A549 (cell line): ENCODE data around the gene PROC. TPM values are rescaled to one million over a fixed set of nuclear protein-coding genes. Genes with fewer than 3 reads are reported as not detected.

Experiments
- ATAC-seq, 2 experiments: fragments of 200-7000 bp in 1 of 2; fragments of >200 bp in 1 of 2; cut with Nextera tagmentation in 1 of 2; cut with Tn5 transposase in 1 of 2; 3 replicates each; pipeline versions ENCODE4 v1.8.0 to v1.9.1; 2018 to 2020; ENCODE audit warnings: mild to moderate bottlenecking in 1 of 2, moderate library complexity in 1 of 2
- CTCF ChIA-PET: fragments of 300-600 bp; sonication (Branson Sonifier 250); formaldehyde crosslinking; extraction: SDS; loops from one replicate; lab custom pipeline; 2021; ENCODE audit warnings: antibody characterized with exemption, inconsistent platforms; lab: Yijun Ruan, JAX
- POLR2A ChIA-PET: fragments of 350-600 bp; formaldehyde crosslinking; extraction: SDS; loops from one replicate; lab custom pipeline; 2021; ENCODE audit warnings: antibody characterized with exemption, inconsistent platforms; lab: Yijun Ruan, JAX
- DNase-seq, 2 experiments: peaks; one replicate each; pipeline versions ENCODE4 v3.0.0 to v3.0.0-alpha.2; 2011 to 2016; ENCODE audit warnings: low read depth in 1 of 2, low spot score in 1 of 2
- FAIRE-seq: peaks from 2 replicates; lab custom pipeline; 2011; peaks lifted over from hg19 to GRCh38; lab: Jason Lieb, UNC
- H3K27ac ChIP-seq, 2 experiments: fragments of >200 bp; sonication (Bioruptor Twin); formaldehyde crosslinking; 3 replicates each; pipeline ENCODE4 v1.5.1; 2016 to 2017
- H3K4me1 ChIP-seq: fragments of >200 bp; sonication (Bioruptor Twin); formaldehyde crosslinking; 3 replicates; pipeline ENCODE4 v1.6.1; 2016
- H3K4me2 ChIP-seq: fragments of >200 bp; sonication (Bioruptor Twin); formaldehyde crosslinking; 3 replicates; pipeline ENCODE4 v1.6.1; 2016
- H3K4me3 ChIP-seq: fragments of >200 bp; sonication (Bioruptor Twin); formaldehyde crosslinking; 3 replicates; pipeline ENCODE4 v1.5.1; 2016
- H3K9me3 ChIP-seq: fragments of >200 bp; sonication (Bioruptor Twin); formaldehyde crosslinking; 3 replicates; pipeline ENCODE4 v1.6.1; 2016
- BHLHE40 ChIP-seq: IDR thresholded peaks from 2 replicates; pipeline ENCODE4 v1.6.1; 2012; ENCODE audit warnings: low read depth, low read length, inconsistent platforms
- CBX8 ChIP-seq: fragments of 200-600 bp; sonication (generic); IDR thresholded peaks from 2 replicates; pipeline ENCODE4 v1.6.1; 2016
- FOSB ChIP-seq: fragments of 250-450 bp; sonication (Bioruptor Pico); IDR thresholded peaks from 2 replicates; pipeline ENCODE4 v1.5.0; 2020; ENCODE audit warnings: mild to moderate bottlenecking, moderate library complexity
- FOSL2 ChIP-seq, 2 experiments: fragments of 450-650 bp in 1 of 2; fragments of >200 bp in 1 of 2; sonication (Bioruptor Twin) in 1 of 2; formaldehyde crosslinking; IDR thresholded peaks; 2 replicates each; pipeline versions ENCODE4 v1.5.0 to v1.6.1; 2016 to 2020; ENCODE audit warnings: mild to moderate bottlenecking in 1 of 2, moderate library complexity in 1 of 2
- JUN ChIP-seq, 2 experiments: fragments of >200 bp; sonication (Bioruptor Twin); formaldehyde crosslinking; IDR thresholded peaks; 2 replicates in 1 of 2; 3 replicates in 1 of 2; pipeline ENCODE4 v1.6.1; 2016 to 2017
- KDM1A ChIP-seq: fragments of 200-600 bp; sonication (generic); IDR thresholded peaks from 2 replicates; pipeline ENCODE4 v1.6.1; 2016; ENCODE audit warnings: low read depth, mild to moderate bottlenecking
- NFE2L2 ChIP-seq: fragments of 150-350 bp; conservative IDR thresholded peaks from 2 replicates; pipeline ENCODE4 v1.6.1; 2014; ENCODE audit warnings: low read length
- PHF8 ChIP-seq: fragments of 200-600 bp; sonication (generic); IDR thresholded peaks from 2 replicates; pipeline ENCODE4 v1.6.1; 2016; ENCODE audit warnings: low read depth, mild to moderate bottlenecking, antibody characterized with exemption, moderate library complexity, borderline replicate concordance
- POLR2A ChIP-seq: IDR thresholded peaks from 2 replicates; pipeline ENCODE4 v1.6.1; 2012; ENCODE audit warnings: mild to moderate bottlenecking, low read length
- RAD21 ChIP-seq, 2 experiments: fragments of >200 bp in 1 of 2; sonication (Bioruptor Twin) in 1 of 2; formaldehyde crosslinking in 1 of 2; IDR thresholded peaks in 1 of 2; conservative IDR thresholded peaks in 1 of 2; 2 replicates in 1 of 2; 3 replicates in 1 of 2; pipeline ENCODE4 v1.6.1; 2012 to 2018; ENCODE audit warnings: inconsistent platforms in 1 of 2
- RCOR1 ChIP-seq: fragments of 150-350 bp; IDR thresholded peaks from 2 replicates; pipeline ENCODE4 v1.6.1; 2014; ENCODE audit warnings: antibody characterized with exemption, low read length, low read depth
- RNF2 ChIP-seq: fragments of 200-600 bp; sonication (generic); IDR thresholded peaks from 2 replicates; pipeline ENCODE4 v1.6.1; 2016; ENCODE audit warnings: low read depth, mild to moderate bottlenecking, antibody characterized with exemption, moderate library complexity, borderline replicate concordance
- ZFP36 ChIP-seq: fragments of 450-650 bp; IDR thresholded peaks from 2 replicates; pipeline ENCODE4 v1.6.1; 2014; ENCODE audit warnings: borderline replicate concordance; ENCODE audit not compliant: partially characterized antibody
- WGBS: methylation state at CpG from one replicate; pipeline ENCODE4 v1.1.6; 2017; ENCODE audit errors: missing lambda C conversion rate; 5-methylcytosine and 5-hydroxymethylcytosine counted together
- polyA plus RNA-seq, 4 experiments: library from polyadenylated mRNA; depleted of rRNA in 3 of 4; stranded (reverse); fragments of >200 nt; fragmentation: RNase III in 1 of 4; extraction: RNeasy Plus Mini Kit Qiagen cat#74134 plus additional on column Dnase treatment in 1 of 4; gene quantifications; 2 replicates in 3 of 4; 3 replicates in 1 of 4; pipeline ENCODE4 v1.2.3, GENCODE V29; 2011 to 2017
- TF ChIP-seq, protein P1 (sequence below): IDR thresholded peaks from 2 replicates; pipeline ENCODE4 v1.6.1; 2012
- TF ChIP-seq, protein P2 (sequence below): IDR thresholded peaks from 2 replicates; pipeline ENCODE4 v1.6.1; 2012; ENCODE audit warnings: low read depth, borderline replicate concordance
- TF ChIP-seq, protein P3 (sequence below): fragments of >200 bp; sonication (Bioruptor Twin); formaldehyde crosslinking; IDR thresholded peaks from 3 replicates; pipeline ENCODE4 v1.6.1; 2016
- TF ChIP-seq, protein P4 (sequence below): IDR thresholded peaks from 2 replicates; pipeline ENCODE4 v1.6.1; 2012
- TF ChIP-seq, protein P5 (sequence below): fragments of >200 bp; sonication (Bioruptor Twin); formaldehyde crosslinking; IDR thresholded peaks from 3 replicates; pipeline ENCODE4 v1.5.1; 2016

Gene PROC
- polyA plus RNA-seq, 2 of the 4 experiments (the other 2 are of a cell fraction) = 2.0 to 7.9 TPM

DNA sequence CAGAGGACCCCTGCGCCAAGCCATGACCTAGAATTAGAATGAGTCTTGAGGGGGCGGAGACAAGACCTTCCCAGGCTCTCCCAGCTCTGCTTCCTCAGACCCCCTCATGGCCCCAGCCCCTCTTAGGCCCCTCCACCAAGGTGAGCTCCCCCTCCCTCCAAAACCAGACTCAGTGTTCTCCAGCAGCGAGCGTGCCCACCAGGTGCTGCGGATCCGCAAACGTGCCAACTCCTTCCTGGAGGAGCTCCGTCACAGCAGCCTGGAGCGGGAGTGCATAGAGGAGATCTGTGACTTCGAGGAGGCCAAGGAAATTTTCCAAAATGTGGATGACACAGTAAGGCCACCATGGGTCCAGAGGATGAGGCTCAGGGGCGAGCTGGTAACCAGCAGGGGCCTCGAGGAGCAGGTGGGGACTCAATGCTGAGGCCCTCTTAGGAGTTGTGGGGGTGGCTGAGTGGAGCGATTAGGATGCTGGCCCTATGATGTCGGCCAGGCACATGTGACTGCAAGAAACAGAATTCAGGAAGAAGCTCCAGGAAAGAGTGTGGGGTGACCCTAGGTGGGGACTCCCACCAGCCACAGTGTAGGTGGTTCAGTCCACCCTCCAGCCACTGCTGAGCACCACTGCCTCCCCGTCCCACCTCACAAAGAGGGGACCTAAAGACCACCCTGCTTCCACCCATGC is 3.0 kb downstream of the PROC start:
- TF ChIP-seq, protein P1, sequence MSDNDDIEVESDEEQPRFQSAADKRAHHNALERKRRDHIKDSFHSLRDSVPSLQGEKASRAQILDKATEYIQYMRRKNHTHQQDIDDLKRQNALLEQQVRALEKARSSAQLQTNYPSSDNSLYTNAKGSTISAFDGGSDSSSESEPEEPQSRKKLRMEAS = no peak
- TF ChIP-seq PHF8 (no peak), FOSL2 (IDR thresholded peaks at IDR 0.05) (no peak), FOSL2 (CRISPR knock-in tag; IDR thresholded peaks at IDR 0.05) (no peak), NFE2L2 (no peak), JUN (IDR thresholded peaks at IDR 0.05) (no peak), FOSB (CRISPR knock-in tag) (no peak), RNF2 (no peak), RCOR1 (no peak)
- no peak overlapping the region for H3K4me2 ChIP-seq
- FAIRE-seq (no peak), ATAC-seq (no peak), DNase-seq (no peak)
- H3K9me3 ChIP-seq = no peaks in the 10 kb centered on the region
- WGBS = 92% methylated on average over 15 of the region's 15 CpGs
- peak overlapping the region in 1 of 2 experiments; percentile 29; a peak in 1 of 6 replicates for H3K27ac ChIP-seq
- ChIA-PET POLR2A (no interaction called here), CTCF (interaction anchor here (1.0 to 2.1 kb wide), 4 partner anchors 15 to 97 kb away, joined by 3 to 5 read pairs (median 4); no protein-coding TSS in a partner anchor)
- H3K4me1 ChIP-seq = peaks cover 6% of the 10 kb centered on the region
- H3K4me3 ChIP-seq = no peak overlapping the region

DNA sequence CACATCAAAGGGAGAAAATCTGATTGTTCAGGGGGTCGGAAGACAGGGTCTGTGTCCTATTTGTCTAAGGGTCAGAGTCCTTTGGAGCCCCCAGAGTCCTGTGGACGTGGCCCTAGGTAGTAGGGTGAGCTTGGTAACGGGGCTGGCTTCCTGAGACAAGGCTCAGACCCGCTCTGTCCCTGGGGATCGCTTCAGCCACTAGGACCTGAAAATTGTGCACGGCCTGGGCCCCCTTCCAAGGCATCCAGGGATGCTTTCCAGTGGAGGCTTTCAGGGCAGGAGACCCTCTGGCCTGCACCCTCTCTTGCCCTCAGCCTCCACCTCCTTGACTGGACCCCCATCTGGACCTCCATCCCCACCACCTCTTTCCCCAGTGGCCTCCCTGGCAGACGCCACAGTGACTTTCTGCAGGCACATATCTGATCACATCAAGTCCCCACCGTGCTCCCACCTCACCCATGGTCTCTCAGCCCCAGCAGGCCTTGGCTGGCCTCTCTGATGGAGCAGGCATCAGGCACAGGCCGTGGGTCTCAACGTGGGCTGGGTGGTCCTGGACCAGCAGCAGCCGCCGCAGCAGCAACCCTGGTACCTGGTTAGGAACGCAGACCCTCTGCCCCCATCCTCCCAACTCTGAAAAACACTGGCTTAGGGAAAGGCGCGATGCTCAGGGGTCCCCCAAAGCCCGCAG is 3.8 kb downstream of the PROC start:
- Histone ChIP-seq H3K27ac (peak overlapping the region in 1 of 2 experiments; percentile 86; a peak in 2 of 6 replicates), H3K4me2 (no peak overlapping the region), H3K4me3 (no peak overlapping the region), H3K9me3 (no peaks in the 10 kb centered on the region), H3K4me1 (no peaks in the 10 kb centered on the region)
- 85% methylated on average over 16 of the region's 16 CpGs for WGBS
- ChIA-PET CTCF (interaction anchor here (1.0 to 1.2 kb wide), 3 partner anchors 14 to 97 kb away, joined by 3 to 7 read pairs (median 3); no protein-coding TSS in a partner anchor), POLR2A (no interaction called here)
- no peak for ATAC-seq
- no peak for FAIRE-seq
- no peak for DNase-seq
- no peak for TF ChIP-seq POLR2A
- no peak for TF ChIP-seq ZFP36
- TF ChIP-seq KDM1A = no peak
- no peak for TF ChIP-seq RCOR1
- TF ChIP-seq, protein P2, sequence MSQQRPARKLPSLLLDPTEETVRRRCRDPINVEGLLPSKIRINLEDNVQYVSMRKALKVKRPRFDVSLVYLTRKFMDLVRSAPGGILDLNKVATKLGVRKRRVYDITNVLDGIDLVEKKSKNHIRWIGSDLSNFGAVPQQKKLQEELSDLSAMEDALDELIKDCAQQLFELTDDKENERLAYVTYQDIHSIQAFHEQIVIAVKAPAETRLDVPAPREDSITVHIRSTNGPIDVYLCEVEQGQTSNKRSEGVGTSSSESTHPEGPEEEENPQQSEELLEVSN = no peak
- TF ChIP-seq, protein P3, sequence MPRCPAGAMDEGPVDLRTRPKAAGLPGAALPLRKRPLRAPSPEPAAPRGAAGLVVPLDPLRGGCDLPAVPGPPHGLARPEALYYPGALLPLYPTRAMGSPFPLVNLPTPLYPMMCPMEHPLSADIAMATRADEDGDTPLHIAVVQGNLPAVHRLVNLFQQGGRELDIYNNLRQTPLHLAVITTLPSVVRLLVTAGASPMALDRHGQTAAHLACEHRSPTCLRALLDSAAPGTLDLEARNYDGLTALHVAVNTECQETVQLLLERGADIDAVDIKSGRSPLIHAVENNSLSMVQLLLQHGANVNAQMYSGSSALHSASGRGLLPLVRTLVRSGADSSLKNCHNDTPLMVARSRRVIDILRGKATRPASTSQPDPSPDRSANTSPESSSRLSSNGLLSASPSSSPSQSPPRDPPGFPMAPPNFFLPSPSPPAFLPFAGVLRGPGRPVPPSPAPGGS = no peak
- no peak for TF ChIP-seq CBX8
- TF ChIP-seq, protein P4, sequence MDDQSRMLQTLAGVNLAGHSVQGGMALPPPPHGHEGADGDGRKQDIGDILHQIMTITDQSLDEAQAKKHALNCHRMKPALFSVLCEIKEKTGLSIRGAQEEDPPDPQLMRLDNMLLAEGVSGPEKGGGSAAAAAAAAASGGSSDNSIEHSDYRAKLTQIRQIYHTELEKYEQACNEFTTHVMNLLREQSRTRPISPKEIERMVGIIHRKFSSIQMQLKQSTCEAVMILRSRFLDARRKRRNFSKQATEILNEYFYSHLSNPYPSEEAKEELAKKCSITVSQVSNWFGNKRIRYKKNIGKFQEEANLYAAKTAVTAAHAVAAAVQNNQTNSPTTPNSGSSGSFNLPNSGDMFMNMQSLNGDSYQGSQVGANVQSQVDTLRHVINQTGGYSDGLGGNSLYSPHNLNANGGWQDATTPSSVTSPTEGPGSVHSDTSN = no peak
- TF ChIP-seq, all 56 proteins: peak for 0

DNA sequence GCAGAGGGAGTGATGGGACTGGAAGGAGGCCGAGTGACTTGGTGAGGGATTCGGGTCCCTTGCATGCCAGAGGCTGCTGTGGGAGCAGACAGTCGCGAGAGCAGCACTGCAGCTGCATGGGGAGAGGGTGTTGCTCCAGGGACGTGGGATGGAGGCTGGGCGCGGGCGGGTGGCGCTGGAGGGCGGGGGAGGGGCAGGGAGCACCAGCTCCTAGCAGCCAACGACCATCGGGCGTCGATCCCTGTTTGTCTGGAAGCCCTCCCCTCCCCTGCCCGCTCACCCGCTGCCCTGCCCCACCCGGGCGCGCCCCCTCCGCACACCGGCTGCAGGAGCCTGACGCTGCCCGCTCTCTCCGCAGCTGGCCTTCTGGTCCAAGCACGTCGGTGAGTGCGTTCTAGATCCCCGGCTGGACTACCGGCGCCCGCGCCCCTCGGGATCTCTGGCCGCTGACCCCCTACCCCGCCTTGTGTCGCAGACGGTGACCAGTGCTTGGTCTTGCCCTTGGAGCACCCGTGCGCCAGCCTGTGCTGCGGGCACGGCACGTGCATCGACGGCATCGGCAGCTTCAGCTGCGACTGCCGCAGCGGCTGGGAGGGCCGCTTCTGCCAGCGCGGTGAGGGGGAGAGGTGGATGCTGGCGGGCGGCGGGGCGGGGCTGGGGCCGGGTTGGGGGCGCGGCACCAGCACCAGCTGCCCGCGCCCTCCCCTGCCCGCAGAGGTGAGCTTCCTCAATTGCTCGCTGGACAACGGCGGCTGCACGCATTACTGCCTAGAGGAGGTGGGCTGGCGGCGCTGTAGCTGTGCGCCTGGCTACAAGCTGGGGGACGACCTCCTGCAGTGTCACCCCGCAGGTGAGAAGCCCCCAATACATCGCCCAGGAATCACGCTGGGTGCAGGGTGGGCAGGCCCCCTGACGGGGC is 4.6 kb downstream of the PROC start:
- ChIA-PET CTCF (interaction anchor here (0.6 to 3.2 kb wide), 5 partner anchors 8 to 98 kb away, joined by 3 to 19 read pairs (median 7); no protein-coding TSS in a partner anchor), POLR2A (interaction anchor here (0.9 kb wide), 1 partner anchor 12 kb away, joined by 3 read pairs; no protein-coding TSS in a partner anchor)
- 76% methylated on average over 23 of the region's 73 CpGs for WGBS
- Histone ChIP-seq H3K9me3 (no peaks in the 10 kb centered on the region), H3K4me2 (peak overlapping the region; percentile 90), H3K4me1 (no peaks in the 10 kb centered on the region), H3K27ac (peak overlapping the region; percentile 75 to 86), H3K4me3 (peak overlapping the region; percentile 64)
- FAIRE-seq (no peak), ATAC-seq (peak; percentile 51 to 76), DNase-seq (no peak)
- TF ChIP-seq, protein P5, sequence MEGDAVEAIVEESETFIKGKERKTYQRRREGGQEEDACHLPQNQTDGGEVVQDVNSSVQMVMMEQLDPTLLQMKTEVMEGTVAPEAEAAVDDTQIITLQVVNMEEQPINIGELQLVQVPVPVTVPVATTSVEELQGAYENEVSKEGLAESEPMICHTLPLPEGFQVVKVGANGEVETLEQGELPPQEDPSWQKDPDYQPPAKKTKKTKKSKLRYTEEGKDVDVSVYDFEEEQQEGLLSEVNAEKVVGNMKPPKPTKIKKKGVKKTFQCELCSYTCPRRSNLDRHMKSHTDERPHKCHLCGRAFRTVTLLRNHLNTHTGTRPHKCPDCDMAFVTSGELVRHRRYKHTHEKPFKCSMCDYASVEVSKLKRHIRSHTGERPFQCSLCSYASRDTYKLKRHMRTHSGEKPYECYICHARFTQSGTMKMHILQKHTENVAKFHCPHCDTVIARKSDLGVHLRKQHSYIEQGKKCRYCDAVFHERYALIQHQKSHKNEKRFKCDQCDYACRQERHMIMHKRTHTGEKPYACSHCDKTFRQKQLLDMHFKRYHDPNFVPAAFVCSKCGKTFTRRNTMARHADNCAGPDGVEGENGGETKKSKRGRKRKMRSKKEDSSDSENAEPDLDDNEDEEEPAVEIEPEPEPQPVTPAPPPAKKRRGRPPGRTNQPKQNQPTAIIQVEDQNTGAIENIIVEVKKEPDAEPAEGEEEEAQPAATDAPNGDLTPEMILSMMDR = 0 out of 3 replicates have a peak, but pooled peaks have one; percentile 7
- TF ChIP-seq BHLHE40 (peak; percentile 44; the same call in 1 of the 2 replicates), RCOR1 (no peak), RAD21 (conservative IDR thresholded peaks at IDR 0.05 in 1 of 2, IDR thresholded peaks at IDR 0.05 in 1 of 2) (0 out of 5 replicates have a peak, but pooled peaks of 1 of the 2 experiments have one; percentile 12)
- TF ChIP-seq, protein P1 = peak; percentile 48
- TF ChIP-seq, all 56 proteins: peak for 4
